Neural progenitor cell (in vitro differentiated cells): ENCODE results near the gene LARGE1. TPM values are rescaled to one million over a fixed set of nuclear protein-coding genes. Genes with fewer than 3 reads are reported as not detected.
A peak's percentile ranks its signal among the peaks of the same experiment; 100 is the strongest.

ENCODE experiments used
- DNase-seq: peaks from one replicate; pipeline ENCODE4 v3.0.0-alpha.2; 2016; ENCODE audit warnings: low spot score
- H2AFZ ChIP-seq: fragments of 200-600 bp; sonication (generic); replicated peaks from 2 replicates; pipeline ENCODE4 v1.6.1; 2016; ENCODE audit warnings: antibody characterized with exemption
- H3F3A ChIP-seq: fragments of 200-600 bp; sonication (generic); 2 replicates; pipeline ENCODE4 v1.6.1; 2016; ENCODE audit warnings: antibody characterized with exemption, low read depth
- H3K27ac ChIP-seq: fragments of 200-600 bp; sonication (generic); 2 replicates; pipeline ENCODE4 v1.5.1; 2016; ENCODE audit warnings: mild to moderate bottlenecking
- H3K27me3 ChIP-seq: fragments of 200-600 bp; sonication (generic); 2 replicates; pipeline ENCODE4 v1.6.1; 2016; ENCODE audit warnings: mild to moderate bottlenecking, moderate library complexity
- H3K36me3 ChIP-seq: fragments of 200-600 bp; sonication (generic); 2 replicates; pipeline ENCODE4 v1.5.1; 2016
- H3K4me1 ChIP-seq: fragments of 200-600 bp; sonication (generic); 2 replicates; pipeline ENCODE4 v1.6.1; 2016; ENCODE audit warnings: mixed run types
- H3K4me2 ChIP-seq: fragments of 200-600 bp; sonication (generic); 2 replicates; pipeline ENCODE4 v1.6.1; 2016
- H3K4me3 ChIP-seq: fragments of 200-600 bp; sonication (generic); 2 replicates; pipeline ENCODE4 v1.5.1; 2016
- H3K79me2 ChIP-seq: fragments of 200-600 bp; sonication (generic); 2 replicates; pipeline ENCODE4 v1.6.1; 2016; ENCODE audit warnings: low read depth
- H3K9ac ChIP-seq: fragments of 200-600 bp; sonication (generic); 2 replicates; pipeline ENCODE4 v1.6.1; 2016
- H3K9me3 ChIP-seq: fragments of 200-600 bp; sonication (generic); 2 replicates; pipeline ENCODE4 v1.5.1; 2016; ENCODE audit warnings: low read depth
- H4K20me1 ChIP-seq: fragments of 200-600 bp; sonication (generic); 2 replicates; pipeline ENCODE4 v1.6.1; 2016; ENCODE audit warnings: low read depth
- H3K27ac Mint-ChIP-seq: 3 replicates; pipeline ENCODE4 v1.8.0; 2021; ENCODE audit warnings: mixed read lengths
- H3K27me3 Mint-ChIP-seq: 2 replicates; pipeline ENCODE4 v1.8.0; 2022; ENCODE audit warnings: low read depth, mild to moderate bottlenecking, inconsistent platforms, moderate library complexity, mixed read lengths; ENCODE audit not compliant: insufficient read depth
- H3K36me3 Mint-ChIP-seq: 3 replicates; pipeline ENCODE4 v1.8.0; 2021; ENCODE audit warnings: mixed read lengths
- H3K4me1 Mint-ChIP-seq: 3 replicates; pipeline ENCODE4 v1.8.0; 2021; ENCODE audit warnings: mixed read lengths
- H3K4me3 Mint-ChIP-seq: 3 replicates; pipeline ENCODE4 v1.8.0; 2021; ENCODE audit warnings: mild to moderate bottlenecking, moderate library complexity, mixed read lengths
- H3K9me3 Mint-ChIP-seq: 3 replicates; pipeline ENCODE4 v1.8.0; 2020; ENCODE audit warnings: mixed read lengths
- EZH2 ChIP-seq: fragments of 200-600 bp; sonication (generic); IDR thresholded peaks from 2 replicates; pipeline ENCODE4 v1.6.1; 2017; ENCODE audit warnings: antibody characterized with exemption, mild to moderate bottlenecking, moderate library complexity
- EZH2phosphoT487 ChIP-seq: fragments of 200-600 bp; sonication (generic); IDR thresholded peaks from 2 replicates; pipeline ENCODE4 v1.6.1; 2017; ENCODE audit warnings: antibody characterized with exemption
- total RNA-seq: library from RNA; depleted of rRNA; stranded (reverse); fragments of >200 nt; gene quantifications from 2 replicates; pipeline ENCODE4 v1.2.3, GENCODE V29; 2015; ENCODE audit warnings: low replicate concordance
- TF ChIP-seq, protein P1 (sequence below): fragments of 200-600 bp; sonication (generic); IDR thresholded peaks from 2 replicates; pipeline ENCODE4 v1.5.1; 2017; ENCODE audit warnings: antibody characterized with exemption, mild to moderate bottlenecking

Gene LARGE1
- total RNA-seq, 1 donor from 2014 or later: 24.9 TPM

DNA sequence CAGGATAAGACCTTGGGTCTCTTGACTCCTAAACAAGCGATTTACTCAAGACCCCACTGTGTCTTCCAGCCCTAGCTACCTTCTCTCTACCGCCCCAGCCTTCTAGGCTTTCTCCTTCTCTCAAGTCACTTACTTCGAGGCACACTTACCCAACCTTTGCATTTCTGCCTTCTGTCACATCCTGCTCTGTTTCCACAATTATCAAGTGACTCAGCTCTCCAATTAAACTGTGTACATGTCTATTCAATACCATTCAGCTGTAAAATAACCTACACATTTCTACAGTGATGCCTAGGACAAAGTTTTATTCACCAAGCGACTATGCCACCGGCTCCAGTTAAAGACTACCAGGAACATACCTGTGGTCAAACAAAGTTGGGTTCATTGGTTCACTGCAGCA, 69.0 kb downstream of the LARGE1 start:
- no peak overlapping the region for H3K4me3 Mint-ChIP-seq
- Histone ChIP-seq H3K4me2 (peak overlapping the region; percentile 26), H3K9ac (no peak overlapping the region), H3F3A (peaks cover 6% of the 10 kb centered on the region), H3K27ac (no peak overlapping the region), H4K20me1 (peaks cover 14% of the 10 kb centered on the region), H3K4me1 (peaks cover 41% of the 10 kb centered on the region), H3K9me3 (no peaks in the 10 kb centered on the region), H3K4me3 (no peak overlapping the region), H3K79me2 (peaks cover 79% of the 10 kb centered on the region), H2AFZ (no peak overlapping the region), H3K36me3 (no peaks in the 10 kb centered on the region), H3K27me3 (no peaks in the 10 kb centered on the region)
- TF ChIP-seq EZH2: no peak
- no peak for TF ChIP-seq EZH2phosphoT487
- TF ChIP-seq, protein P1, sequence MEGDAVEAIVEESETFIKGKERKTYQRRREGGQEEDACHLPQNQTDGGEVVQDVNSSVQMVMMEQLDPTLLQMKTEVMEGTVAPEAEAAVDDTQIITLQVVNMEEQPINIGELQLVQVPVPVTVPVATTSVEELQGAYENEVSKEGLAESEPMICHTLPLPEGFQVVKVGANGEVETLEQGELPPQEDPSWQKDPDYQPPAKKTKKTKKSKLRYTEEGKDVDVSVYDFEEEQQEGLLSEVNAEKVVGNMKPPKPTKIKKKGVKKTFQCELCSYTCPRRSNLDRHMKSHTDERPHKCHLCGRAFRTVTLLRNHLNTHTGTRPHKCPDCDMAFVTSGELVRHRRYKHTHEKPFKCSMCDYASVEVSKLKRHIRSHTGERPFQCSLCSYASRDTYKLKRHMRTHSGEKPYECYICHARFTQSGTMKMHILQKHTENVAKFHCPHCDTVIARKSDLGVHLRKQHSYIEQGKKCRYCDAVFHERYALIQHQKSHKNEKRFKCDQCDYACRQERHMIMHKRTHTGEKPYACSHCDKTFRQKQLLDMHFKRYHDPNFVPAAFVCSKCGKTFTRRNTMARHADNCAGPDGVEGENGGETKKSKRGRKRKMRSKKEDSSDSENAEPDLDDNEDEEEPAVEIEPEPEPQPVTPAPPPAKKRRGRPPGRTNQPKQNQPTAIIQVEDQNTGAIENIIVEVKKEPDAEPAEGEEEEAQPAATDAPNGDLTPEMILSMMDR: no peak
- H3K9me3 Mint-ChIP-seq: peaks cover 8% of the 10 kb centered on the region
- no peak for DNase-seq
- H3K36me3 Mint-ChIP-seq: peaks cover 14% of the 10 kb centered on the region
- H3K27me3 Mint-ChIP-seq: peaks cover 6% of the 10 kb centered on the region
- H3K27ac Mint-ChIP-seq: no peak overlapping the region
- peaks cover 34% of the 10 kb centered on the region for H3K4me1 Mint-ChIP-seq

DNA sequence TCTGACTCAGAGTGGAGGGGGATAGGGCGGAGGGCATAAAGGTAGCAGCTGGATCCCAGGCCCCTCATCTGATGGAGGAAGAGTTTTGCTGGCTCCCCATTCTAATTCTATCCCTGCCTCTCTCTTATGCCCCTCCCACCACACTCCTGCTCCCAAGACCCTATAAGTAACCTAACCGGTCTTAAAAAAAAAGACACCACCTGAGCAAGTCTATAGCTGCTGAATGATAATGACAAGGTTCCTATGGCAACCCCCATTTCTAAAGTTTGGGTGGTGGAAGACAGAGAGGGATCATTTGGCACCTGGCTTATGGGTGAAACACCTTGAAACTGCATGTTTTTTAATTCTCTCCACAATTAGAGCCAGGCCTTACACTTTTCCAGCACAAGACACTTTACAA, 69.6 kb downstream of the LARGE1 start:
- peaks cover 41% of the 10 kb centered on the region for H3K4me1 ChIP-seq
- TF ChIP-seq EZH2phosphoT487 (no peak), EZH2 (no peak)
- TF ChIP-seq, protein P1: no peak
- Mint-ChIP-seq H3K4me1 (peaks cover 34% of the 10 kb centered on the region), H3K36me3 (peaks cover 11% of the 10 kb centered on the region), H3K9me3 (peaks cover 10% of the 10 kb centered on the region), H3K4me3 (no peak overlapping the region), H3K27me3 (peaks cover 6% of the 10 kb centered on the region), H3K27ac (no peak overlapping the region)
- no peak overlapping the region for H3K27ac ChIP-seq
- no peaks in the 10 kb centered on the region for H3K9me3 ChIP-seq
- DNase-seq: no peak
- peaks cover 6% of the 10 kb centered on the region for H3F3A ChIP-seq
- no peaks in the 10 kb centered on the region for H3K27me3 ChIP-seq
- no peak overlapping the region for H3K4me2 ChIP-seq
- no peaks in the 10 kb centered on the region for H3K36me3 ChIP-seq
- H4K20me1 ChIP-seq: peaks cover 14% of the 10 kb centered on the region
- H3K9ac ChIP-seq: no peak overlapping the region
- no peak overlapping the region for H3K4me3 ChIP-seq
- H2AFZ ChIP-seq: no peak overlapping the region
- H3K79me2 ChIP-seq: peaks cover 79% of the 10 kb centered on the region

DNA sequence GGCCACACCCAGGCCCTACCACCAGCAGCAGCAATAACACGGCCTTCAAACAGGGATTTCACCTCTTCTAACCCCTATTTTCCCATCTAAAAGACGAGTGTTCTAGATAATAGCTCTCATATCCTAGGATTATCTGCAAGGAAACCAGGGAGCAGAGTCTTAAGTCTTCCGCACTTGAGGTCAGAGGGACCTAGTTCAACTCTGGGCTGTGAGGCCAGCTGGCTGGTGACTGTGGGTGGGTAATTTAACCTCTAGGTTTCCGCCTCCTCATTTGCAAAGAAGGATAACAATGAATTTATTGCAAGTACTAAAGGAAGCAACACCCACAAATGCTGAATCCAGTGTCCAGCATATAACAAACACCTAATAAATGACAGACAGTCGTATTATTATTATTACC, 70.1 kb downstream of the LARGE1 start:
- no peak overlapping the region for H3K9ac ChIP-seq
- Mint-ChIP-seq H3K4me1 (peaks cover 34% of the 10 kb centered on the region), H3K36me3 (peaks cover 10% of the 10 kb centered on the region), H3K4me3 (no peak overlapping the region), H3K9me3 (peaks cover 12% of the 10 kb centered on the region), H3K27me3 (peaks cover 6% of the 10 kb centered on the region), H3K27ac (no peak overlapping the region)
- no peak overlapping the region for H3K4me2 ChIP-seq
- H3K27ac ChIP-seq: no peak overlapping the region
- TF ChIP-seq, protein P1: no peak
- TF ChIP-seq EZH2: no peak
- no peak for DNase-seq
- peaks cover 41% of the 10 kb centered on the region for H3K4me1 ChIP-seq
- H3K9me3 ChIP-seq: no peaks in the 10 kb centered on the region
- peaks cover 14% of the 10 kb centered on the region for H4K20me1 ChIP-seq
- peaks cover 80% of the 10 kb centered on the region for H3K79me2 ChIP-seq
- H3K36me3 ChIP-seq: no peaks in the 10 kb centered on the region
- H3K4me3 ChIP-seq: no peak overlapping the region
- peaks cover 6% of the 10 kb centered on the region for H3F3A ChIP-seq
- H2AFZ ChIP-seq: no peak overlapping the region
- no peaks in the 10 kb centered on the region for H3K27me3 ChIP-seq
